Measurements from ENCODE around the gene UGT1A7. TPM values are rescaled to one million over a fixed set of nuclear protein-coding genes. Genes with fewer than 3 reads are reported as not detected.
"Not testable (repeated sequence)": the region's sequence is repeated elsewhere in the genome, so short reads cannot be mapped to it uniquely, and the experiment has no call there.

Gene UGT1A7
- total and polyA plus RNA-seq, 4 donors, result 0.45 TPM; not detected in 3

DNA sequence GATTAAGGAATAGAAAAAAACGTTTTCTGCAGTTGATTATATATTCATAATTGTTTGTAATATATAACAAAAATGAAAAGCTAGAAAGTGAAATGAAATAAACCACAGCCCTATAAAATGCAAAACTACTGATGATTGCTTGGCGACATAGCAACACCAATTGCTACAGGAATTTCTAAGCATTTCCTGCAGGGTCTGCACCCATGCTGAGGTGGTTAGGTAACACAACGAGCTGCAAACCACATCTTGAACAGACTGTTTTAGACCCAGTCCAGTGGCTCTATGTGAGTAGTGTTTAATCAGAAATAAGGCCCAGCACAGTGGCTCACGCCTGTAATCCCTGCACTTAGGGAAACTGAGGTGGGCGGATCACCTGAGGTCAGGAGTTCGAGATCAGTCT lies 27.2 kb upstream of the UGT1A7 start:
- H3K9me3 ChIP-seq (ENCODE audit: control insufficient read depth in 4 of 4, insufficient read depth in 3 of 4, low read length in 3 of 4), result peaks cover 0 to 3% (median 0%) of the 10 kb centered on the region in 4 donors
- WGBS, 2 donors, result 68 to 71% methylated on average over 6 of the region's 6 CpGs
- TF ChIP-seq CTCF (IDR thresholded peaks at IDR 0.05; ENCODE audit: control extremely low read depth, extremely low read depth), result no peak
- no peaks in the 10 kb centered on the region for H3K36me3 ChIP-seq (ENCODE audit: control insufficient read depth in 4 of 4, insufficient read depth in 4 of 4, low read length in 4 of 4)
- H3K27ac ChIP-seq (ENCODE audit: low read depth in 1 of 2, low read length in 1 of 2), result no peak overlapping the region
- H3K4me1 ChIP-seq (ENCODE audit: control insufficient read depth in 5 of 5, insufficient read depth in 5 of 5, low read length in 5 of 5), result no peaks in the 10 kb centered on the region
- no peak overlapping the region for H3K9ac ChIP-seq (ENCODE audit: insufficient read depth in 1 of 2, low read length in 2 of 2)
- no peak for DNase-seq
- H3K27me3 ChIP-seq (ENCODE audit: control insufficient read depth in 3 of 3, insufficient read depth in 3 of 3, low read length in 2 of 3), result no peaks in the 10 kb centered on the region
- no peak overlapping the region for H3K4me3 ChIP-seq
- ATAC-seq (ENCODE audit: insufficient read depth, low FRiP score), result no peak

- H3K9me3 ChIP-seq (ENCODE audit: control insufficient read depth in 4 of 4, insufficient read depth in 3 of 4, low read length in 3 of 4), result peaks cover 0 to 3% (median under 1%) of the 10 kb centered on the region in 4 donors
- no peaks in the 10 kb centered on the region for H3K4me1 ChIP-seq (ENCODE audit: control insufficient read depth in 5 of 5, insufficient read depth in 5 of 5, low read length in 5 of 5)
- H3K36me3 ChIP-seq (ENCODE audit: control insufficient read depth in 4 of 4, insufficient read depth in 4 of 4, low read length in 4 of 4), result no peaks in the 10 kb centered on the region
- TF ChIP-seq CTCF (IDR thresholded peaks at IDR 0.05; ENCODE audit: control extremely low read depth, extremely low read depth), result no peak
- DNase-seq (no peak), ATAC-seq (ENCODE audit: insufficient read depth, low FRiP score) (no peak)
- no peak overlapping the region for H3K9ac ChIP-seq (ENCODE audit: insufficient read depth in 1 of 2, low read length in 2 of 2)
- H3K27me3 ChIP-seq (ENCODE audit: control insufficient read depth in 3 of 3, insufficient read depth in 3 of 3, low read length in 2 of 3), result no peaks in the 10 kb centered on the region
- H3K4me3 ChIP-seq, result no peak overlapping the region
- no peak overlapping the region for H3K27ac ChIP-seq (ENCODE audit: low read depth in 1 of 2, low read length in 1 of 2)
- WGBS, 2 donors, result 56 to 59% methylated on average over 1 of the region's 1 CpG
Measured at GRCh38 chr2:233655043-233655442, 26.7 kb upstream of the UGT1A7 start.

DNA sequence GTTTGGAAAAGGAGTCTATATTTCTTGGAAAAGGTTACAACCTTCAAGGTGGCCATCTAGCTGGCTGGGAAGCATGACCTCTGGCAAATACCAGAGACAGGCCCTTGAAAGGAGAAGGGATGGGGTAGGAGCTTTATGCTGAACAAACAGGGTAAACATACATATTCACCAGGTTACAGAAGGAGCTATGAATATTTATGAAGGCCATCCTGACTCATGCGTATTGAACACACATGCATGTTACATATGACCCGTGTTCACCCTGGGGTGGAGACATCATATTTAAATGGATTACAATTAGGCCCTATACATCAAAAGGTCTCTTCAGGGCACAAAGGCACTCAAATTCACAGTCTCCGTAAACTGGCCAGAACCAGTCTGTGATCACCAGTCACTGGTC lies 25.8 kb upstream of the UGT1A7 start:
- ATAC-seq (ENCODE audit: insufficient read depth, low FRiP score), result not testable (repeated sequence)

DNA sequence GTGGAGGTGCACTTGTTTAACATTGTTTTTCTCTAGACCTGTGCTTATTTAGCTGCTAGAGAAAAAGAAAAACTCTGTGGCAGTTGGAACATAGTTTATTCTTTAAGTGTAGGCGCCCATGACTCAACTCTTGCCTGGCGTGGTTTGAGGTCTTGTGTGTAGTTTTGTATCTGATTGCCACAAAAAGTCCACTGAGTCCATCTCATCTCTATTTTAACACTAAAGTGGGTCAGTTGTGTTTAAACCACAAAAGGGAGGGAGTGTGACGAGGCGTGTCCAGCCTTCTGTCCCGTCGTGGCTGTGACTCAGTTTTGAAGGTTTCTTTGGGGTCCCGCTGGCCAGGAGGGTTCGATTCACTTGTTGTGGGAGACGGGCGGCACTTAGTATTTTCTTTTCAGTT lies 25.3 kb upstream of the UGT1A7 start:
- DNase-seq (no peak), ATAC-seq (ENCODE audit: insufficient read depth, low FRiP score) (no peak)
- Histone ChIP-seq H3K27me3 (ENCODE audit: control insufficient read depth in 3 of 3, insufficient read depth in 3 of 3, low read length in 2 of 3) (no peaks in the 10 kb centered on the region), H3K9ac (ENCODE audit: insufficient read depth in 1 of 2, low read length in 2 of 2) (no peak overlapping the region), H3K36me3 (ENCODE audit: control insufficient read depth in 4 of 4, insufficient read depth in 4 of 4, low read length in 4 of 4) (no peaks in the 10 kb centered on the region), H3K9me3 (ENCODE audit: control insufficient read depth in 4 of 4, insufficient read depth in 3 of 4, low read length in 3 of 4) (peaks cover 0 to 3% (median 1%) of the 10 kb centered on the region in 4 donors), H3K27ac (ENCODE audit: low read depth in 1 of 2, low read length in 1 of 2) (no peak overlapping the region), H3K4me3 (no peak overlapping the region), H3K4me1 (ENCODE audit: control insufficient read depth in 5 of 5, insufficient read depth in 5 of 5, low read length in 5 of 5) (no peaks in the 10 kb centered on the region)
- TF ChIP-seq CTCF (IDR thresholded peaks at IDR 0.05; ENCODE audit: control extremely low read depth, extremely low read depth), result no peak
- WGBS, 2 donors, result 81 to 94% methylated on average over 10 of the region's 10 CpGs

More for the DNA sequence above, 25.8 kb upstream of the UGT1A7 start:
- H3K27me3 ChIP-seq (ENCODE audit: control insufficient read depth in 3 of 3, insufficient read depth in 3 of 3, low read length in 2 of 3); H3K4me3 ChIP-seq; H3K36me3 ChIP-seq (ENCODE audit: control insufficient read depth in 4 of 4, insufficient read depth in 4 of 4, low read length in 4 of 4); H3K4me1 ChIP-seq (ENCODE audit: control insufficient read depth in 5 of 5, insufficient read depth in 5 of 5, low read length in 5 of 5); DNase-seq; H3K27ac ChIP-seq (ENCODE audit: low read depth in 1 of 2, low read length in 1 of 2); H3K9ac ChIP-seq (ENCODE audit: insufficient read depth in 1 of 2, low read length in 2 of 2); H3K9me3 ChIP-seq (ENCODE audit: control insufficient read depth in 4 of 4, insufficient read depth in 3 of 4, low read length in 3 of 4): not testable (repeated sequence)
- WGBS, 2 donors, result 97 to 98% methylated on average over 3 of the region's 3 CpGs

Measured in lung (tissue), 12 donors.